GM18511 (cell line): ENCODE results near the gene CGB2.
"Not testable (repeated sequence)": the region's sequence is repeated elsewhere in the genome, so short reads cannot be mapped to it uniquely, and the experiment has no call there.

ENCODE experiments used
- ATAC-seq: cut with Tn5 transposase; IDR thresholded peaks from one replicate; pipeline ENCODE4 v1.9.1; 2021; ENCODE audit warnings: mild to moderate bottlenecking, moderate library complexity; ENCODE audit not compliant: unreplicated experiment

The CGB2 gene

DNA sequence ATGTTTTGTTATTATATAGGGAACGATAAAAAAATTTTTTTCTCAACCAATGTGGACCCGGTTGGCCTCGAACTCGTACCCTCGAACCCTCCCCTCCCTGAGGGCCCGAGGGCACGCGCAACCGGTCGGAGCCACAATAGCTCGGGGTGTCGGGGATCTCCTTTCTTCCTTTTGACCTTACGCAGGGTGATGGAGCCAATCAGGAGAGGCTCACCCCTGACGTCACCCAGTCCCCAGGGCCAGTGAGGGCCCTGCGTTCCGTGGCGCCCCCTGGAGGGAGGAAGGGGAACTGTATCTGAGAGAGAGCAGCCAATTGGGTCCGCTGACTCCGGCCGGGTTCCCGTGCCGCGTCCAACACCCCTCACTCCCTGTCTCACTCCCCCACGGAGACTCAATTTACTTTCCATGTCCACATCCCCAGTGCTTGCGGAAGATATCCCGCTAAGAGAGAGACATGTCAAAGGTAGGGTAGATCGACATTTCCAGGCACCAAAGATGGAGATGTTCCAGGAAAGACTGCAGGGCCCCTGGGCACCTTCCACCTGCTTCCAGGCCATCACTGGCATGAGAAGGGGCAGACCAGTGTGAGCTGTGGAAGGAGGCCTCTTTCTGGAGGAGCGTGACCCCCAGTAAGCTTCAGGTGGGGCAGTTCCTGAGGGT, at the start of gene CGB2:
CGB2 (plus strand) TSS at position 249 of the 660 bp plus-strand sequence; CDS start at position 455, 206 bp downstream.
- ATAC-seq: not testable (repeated sequence)

GRCh38 chr19:48982280-48982679, 49.4 kb upstream of the CGB2 start:
- no peak for ATAC-seq

- ATAC-seq: no peak
These were observed 46.0 kb upstream of the CGB2 start for GRCh38 chr19:48985711-48986110.

DNA sequence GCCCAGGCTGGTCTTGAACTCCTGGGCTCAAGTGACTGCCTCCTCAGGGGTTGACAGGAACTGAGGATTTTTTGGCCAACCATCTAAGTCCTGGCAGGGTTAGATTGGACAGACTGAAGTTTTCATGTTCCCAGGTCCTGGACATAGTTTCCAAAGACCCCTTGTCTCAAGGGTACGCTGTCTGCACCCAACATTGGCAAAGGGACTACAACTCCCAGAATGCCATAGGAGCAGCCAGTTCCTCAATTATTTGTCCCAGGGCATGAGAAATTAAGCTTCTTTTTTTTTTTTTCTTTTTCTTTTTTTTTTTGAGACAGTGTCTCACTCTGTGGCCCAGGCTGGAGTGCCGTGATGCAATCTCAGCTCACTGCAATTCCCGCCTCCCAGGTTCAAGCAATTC, 45.5 kb upstream of the CGB2 start:
- no peak for ATAC-seq

GRCh38 chr19:48987323-48987722, 44.4 kb upstream of the CGB2 start:
- no peak for ATAC-seq

- no peak for ATAC-seq
These were observed 43.4 kb upstream of the CGB2 start for GRCh38 chr19:48988286-48988685.

GRCh38 chr19:48988860-48989259, 42.8 kb upstream of the CGB2 start:
- no peak for ATAC-seq

DNA sequence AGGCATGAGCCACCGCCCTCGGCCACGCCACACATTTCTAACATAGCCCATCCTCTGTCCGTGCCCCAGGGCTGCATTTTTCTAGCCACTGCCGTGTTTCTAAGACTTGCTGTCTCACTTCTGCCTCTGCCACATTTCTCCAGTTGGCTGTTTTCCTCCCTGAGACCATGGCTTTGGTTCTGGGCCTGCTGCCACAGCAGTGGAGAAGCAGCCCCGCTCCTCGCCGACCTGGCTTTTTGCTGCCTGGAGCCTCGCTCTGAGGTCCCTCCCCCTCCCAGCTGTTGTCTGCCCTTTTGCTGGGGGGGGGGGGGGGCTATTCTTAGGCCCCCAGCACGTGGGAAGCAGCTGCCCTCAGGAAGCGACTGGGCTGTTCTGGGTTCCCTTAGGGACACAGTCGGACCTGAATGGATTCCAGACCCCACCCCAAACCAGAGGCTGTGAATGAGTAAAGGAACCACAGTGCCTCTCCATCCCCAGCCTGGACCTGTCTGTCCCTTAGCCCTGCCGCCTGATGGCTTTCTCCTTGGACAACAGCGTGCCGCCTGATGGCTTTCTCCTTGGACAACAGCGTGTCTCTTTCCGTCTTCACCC, 41.9 kb upstream of the CGB2 start:
- ATAC-seq: no peak

- ATAC-seq: no peak
These were observed 41.3 kb upstream of the CGB2 start for GRCh38 chr19:48990400-48990799.

DNA sequence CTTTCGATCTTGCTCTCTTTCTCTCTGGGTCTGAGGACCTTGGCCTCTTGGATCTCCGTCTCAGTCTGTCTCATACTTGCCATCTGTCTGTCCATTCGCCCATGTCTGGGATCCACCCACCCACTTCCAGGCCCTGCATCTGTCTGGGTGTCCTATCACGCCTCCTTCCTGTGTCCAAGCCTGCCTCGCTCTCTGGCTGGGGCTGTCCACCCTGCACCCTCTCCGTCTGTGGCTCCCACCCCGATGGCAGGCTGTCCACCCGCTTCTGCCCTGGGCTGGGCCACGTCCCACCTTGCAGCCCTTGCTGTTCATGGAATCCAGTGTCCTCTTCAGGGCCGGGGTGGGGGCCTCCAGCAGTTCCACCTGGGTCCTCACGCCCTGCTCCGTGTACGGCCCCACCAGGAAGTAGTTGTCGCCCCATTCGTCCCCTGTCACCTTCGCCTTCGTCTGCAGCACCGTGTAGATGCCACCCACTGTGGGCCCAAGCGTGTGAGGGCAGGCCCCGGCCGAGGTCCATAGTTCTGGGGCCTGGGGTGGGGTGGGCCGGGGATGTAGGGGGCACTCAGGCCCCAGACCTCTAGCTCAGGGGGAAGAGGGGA, 40.6 kb upstream of the CGB2 start:
- ATAC-seq: no peak

DNA sequence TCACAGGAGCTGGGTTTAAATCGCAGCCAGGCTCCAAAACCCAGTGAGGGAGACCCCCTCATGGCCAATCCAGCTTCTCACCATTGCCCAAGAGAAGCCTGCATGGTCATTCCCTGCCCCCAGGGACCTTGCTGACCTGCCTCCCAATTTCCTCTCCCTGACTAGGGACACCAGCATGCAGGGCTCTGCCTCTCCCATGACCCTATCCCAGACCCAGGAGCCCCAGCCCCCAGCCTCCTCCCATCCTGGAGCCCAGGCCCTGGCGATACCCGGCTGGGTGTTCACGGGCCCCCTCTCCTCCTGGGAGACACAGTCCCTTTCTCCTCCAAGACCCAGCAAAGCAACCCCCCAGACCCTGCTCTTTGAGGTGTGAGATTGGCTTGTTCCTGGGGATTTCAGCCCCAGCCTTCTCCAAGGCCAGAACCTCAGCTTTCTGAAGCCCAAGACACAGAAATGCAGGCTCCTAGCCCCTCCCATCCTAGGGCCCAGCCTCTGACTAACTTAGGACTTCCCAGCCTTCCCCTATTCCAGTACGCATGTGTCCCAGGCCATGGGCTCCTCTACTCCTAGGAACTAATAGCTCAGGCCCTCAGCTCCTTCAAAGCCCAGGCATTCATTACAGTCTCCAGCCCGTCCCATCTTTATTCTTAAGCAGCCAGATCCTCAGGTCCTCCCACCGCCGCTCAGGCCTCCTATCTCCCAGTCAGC, 39.7 kb upstream of the CGB2 start:
- no peak for ATAC-seq

- ATAC-seq: no peak
These were observed 39.0 kb upstream of the CGB2 start for GRCh38 chr19:48992581-48993174.

GRCh38 chr19:48993175-48994034, 38.3 kb upstream of the CGB2 start, which contains the start of the genes GYS1 and RUVBL2:
TSS of gene GYS1 (minus strand) at chr19:48993309. CDS start at chr19:48993112, 197 bp downstream.
TSS of gene RUVBL2 (plus strand) at chr19:48993887. CDS start at chr19:48993912, 25 bp downstream.
- peak; percentile 89 for ATAC-seq

DNA sequence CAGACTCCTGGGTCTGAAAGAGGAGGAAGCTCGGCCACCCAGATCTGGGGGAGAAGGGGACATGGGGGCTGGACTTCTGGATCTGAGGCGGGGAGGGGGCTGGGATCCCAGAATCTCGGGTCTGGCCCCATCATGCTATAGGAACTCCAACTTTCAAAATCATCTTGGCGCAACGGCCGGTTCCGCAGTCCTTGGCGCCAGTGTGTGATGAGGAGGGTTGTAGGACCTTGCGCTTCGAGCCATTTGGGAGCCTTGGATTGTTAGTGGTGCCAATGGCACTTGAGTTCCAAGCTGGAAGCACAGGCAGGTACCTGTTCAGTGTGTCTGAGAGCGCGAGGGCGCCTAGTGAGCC, 37.7 kb upstream of the CGB2 start:
- no peak for ATAC-seq

DNA sequence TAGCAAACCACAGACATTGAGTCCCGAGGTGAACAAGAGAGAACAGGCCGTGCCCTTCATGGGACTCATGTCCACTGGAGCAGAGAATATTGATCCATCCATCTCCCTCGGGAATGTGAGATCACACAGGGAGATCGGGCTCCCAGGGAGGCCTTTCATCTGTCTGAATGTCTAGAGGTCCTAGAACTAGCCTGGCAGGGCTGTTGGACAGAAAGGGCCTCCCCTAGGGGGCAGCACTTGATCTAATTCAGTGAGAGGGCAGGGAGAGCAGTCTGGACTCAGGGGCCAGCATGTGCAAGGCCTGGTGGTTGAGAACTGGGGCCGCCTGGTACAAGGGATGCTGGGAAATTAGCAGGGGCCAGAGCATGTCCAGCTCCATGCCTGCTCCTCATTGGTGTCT, 33.7 kb upstream of the CGB2 start:
- no peak for ATAC-seq

DNA sequence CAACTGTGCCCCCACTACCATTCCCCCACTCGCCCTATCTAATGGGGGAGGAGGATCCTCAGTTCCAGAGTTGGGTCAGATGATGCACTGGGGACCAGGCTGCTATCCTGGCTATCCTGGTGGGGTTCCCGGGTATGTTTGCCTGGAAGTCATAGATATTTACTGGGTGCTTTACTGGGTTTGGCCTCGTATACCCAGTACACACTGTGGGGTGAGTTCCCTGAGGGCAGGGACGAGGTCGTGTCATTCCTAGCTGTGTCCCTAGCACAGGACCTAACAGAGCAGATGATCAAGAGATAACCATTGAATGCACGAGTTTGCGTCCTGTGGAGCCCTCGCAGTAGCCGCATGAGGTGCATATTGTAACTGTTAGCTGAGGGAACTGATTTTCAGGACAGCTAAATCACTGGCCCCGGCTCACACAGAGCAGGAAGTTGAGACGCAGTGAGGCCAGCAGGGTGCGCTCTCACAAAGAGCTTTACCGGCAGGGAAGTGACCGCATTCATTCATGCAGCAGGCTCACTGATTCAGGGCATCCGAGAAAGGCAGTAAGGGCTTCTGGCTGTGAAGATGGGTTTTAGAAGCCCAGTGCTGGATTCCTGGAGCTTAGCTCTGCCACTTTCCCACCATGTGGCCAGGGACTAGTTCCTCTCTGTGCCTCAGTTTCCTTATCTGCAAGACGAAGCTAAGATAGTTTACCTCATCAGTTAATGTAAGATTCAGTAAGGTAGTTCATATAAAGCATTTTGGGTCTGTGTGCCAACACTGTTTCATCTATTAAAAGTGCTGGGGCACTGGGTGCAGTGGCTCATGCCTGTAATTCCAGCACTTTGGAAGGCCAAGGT, 32.0 kb upstream of the CGB2 start:
- ATAC-seq: no peak

GRCh38 chr19:49004133-49004532, 27.6 kb upstream of the CGB2 start:
- ATAC-seq: no peak

- no peak for ATAC-seq
These were observed 26.6 kb upstream of the CGB2 start for GRCh38 chr19:49004964-49005614.

GRCh38 chr19:49006905-49007304, 24.8 kb upstream of the CGB2 start:
- no peak for ATAC-seq
